Aorta (tissue), 5 donors: ENCODE results near the gene CDK9. TPM values are rescaled to one million over a fixed set of nuclear protein-coding genes. Genes with fewer than 3 reads are reported as not detected.

Source experiments
- ATAC-seq: fragments of 200-7000 bp; cut with Tn5 transposase; one replicate; pipeline ENCODE4 v1.9.1; 2022; ENCODE audit warnings: moderate library complexity; ENCODE audit not compliant: low FRiP score
- DNase-seq, 2 donors: peaks; one replicate each; pipeline ENCODE4 v3.0.0-alpha.2; 2020
- H3K27ac ChIP-seq, 2 donors: one replicate each; pipeline ENCODE4 v1.5.1; 2013; ENCODE audit warnings: low read length in 2 of 2, mild to moderate bottlenecking in 2 of 2, moderate library complexity in 2 of 2, control low read depth in 1 of 2, inconsistent platforms in 1 of 2, low read depth in 1 of 2
- H3K27me3 ChIP-seq, 2 donors: one replicate each; pipeline ENCODE4 v1.6.1; 2013; ENCODE audit warnings: control low read depth in 1 of 2, low read length in 1 of 2, mild to moderate bottlenecking in 1 of 2, moderate library complexity in 1 of 2; ENCODE audit not compliant: insufficient read depth in 2 of 2, control insufficient read depth in 1 of 2
- H3K36me3 ChIP-seq, 2 donors: one replicate each; pipeline ENCODE4 v1.6.1; 2013; ENCODE audit warnings: control low read depth in 1 of 2, low read length in 1 of 2, mild to moderate bottlenecking in 1 of 2; ENCODE audit not compliant: insufficient read depth in 2 of 2, control insufficient read depth in 1 of 2
- H3K4me1 ChIP-seq, 2 donors: one replicate each; pipeline ENCODE4 v1.6.1; 2013; ENCODE audit warnings: low read length in 2 of 2, control low read depth in 1 of 2, mild to moderate bottlenecking in 1 of 2, moderate library complexity in 1 of 2; ENCODE audit not compliant: insufficient read depth in 2 of 2, control insufficient read depth in 1 of 2
- H3K4me3 ChIP-seq, 2 donors: one replicate each; pipeline ENCODE4 v1.5.1; 2013; ENCODE audit warnings: low read length in 2 of 2, control low read depth in 1 of 2, mild to moderate bottlenecking in 1 of 2
- H3K9me3 ChIP-seq: one replicate; pipeline ENCODE4 v1.6.1; 2013; ENCODE audit warnings: mild to moderate bottlenecking, low read length; ENCODE audit not compliant: control insufficient read depth
- WGBS, 2 donors: extraction: QIAGEN DNeasy Blood & Tissue Kit; methylation state at CpG; one replicate each; pipeline ENCODE4 v1.1.7; 2013; 5-methylcytosine and 5-hydroxymethylcytosine counted together
- intact Hi-C, 2 donors: fragments of 100-400 bp; cut with DNase I; formaldehyde crosslinking; loops; one replicate each; pipeline versions ENCODE4 v1.14.2 to v1.15.0; 2022
- polyA plus RNA-seq, 2 donors: library from polyadenylated mRNA; stranded (reverse); fragments of 200-250 nt; gene quantifications; one replicate each; pipeline ENCODE4 v1.2.3, GENCODE V29; 2013
- total RNA-seq, 2 donors: library from RNA; stranded (reverse); fragmentation: NEBNext Ultra II Directional; extraction: Animal tissue kit (Norgen Biotek cat#: 25700); gene quantifications; one replicate each; pipeline ENCODE4 v1.2.1, GENCODE V29; 2021
- donor health status: healthy with polysubstance abuse.
- donor health status: Bipolar disorder and iron deficiency.
- donor health status: DM: no; HTN: no; CAD: no.
- donor health status: DM: no; HTN: no; CAD: no.
- donor health status: DM: yes; HTN: yes; CAD: no.

The CDK9 gene
- total and polyA plus RNA-seq, 4 donors = 29.3 to 131 (median 109) TPM

- peak overlapping the region; percentile 50 to 71 for H3K4me3 ChIP-seq
- ATAC-seq (peak; percentile 16), DNase-seq (peak; percentile 70 to 83)
- no peaks in the 10 kb centered on the region for H3K9me3 ChIP-seq
- intact Hi-C loops = loop anchor here (5.0 to 10.0 kb wide), 2 partner anchors 64 to 71 kb away; partner anchors contain the start of gene AK1 (in 1 of the 2)
- H3K4me1 ChIP-seq = no peaks in the 10 kb centered on the region
- WGBS, 2 donors = 36% methylated on average over 18 of the region's 18 CpGs
- H3K36me3 ChIP-seq = peaks cover 3 to 4% of the 10 kb centered on the region in 2 donors
- H3K27me3 ChIP-seq = no peaks in the 10 kb centered on the region
- peak overlapping the region; percentile 81 to 87 for H3K27ac ChIP-seq
These were observed 17.9 kb downstream of the CDK9 start for GRCh38 chr9:127803507-127804352.

- Histone ChIP-seq H3K4me1 (no peaks in the 10 kb centered on the region), H3K9me3 (no peaks in the 10 kb centered on the region), H3K27ac (no peak overlapping the region), H3K36me3 (peaks cover 3 to 4% of the 10 kb centered on the region in 2 donors), H3K4me3 (no peak overlapping the region), H3K27me3 (no peaks in the 10 kb centered on the region)
- DNase-seq = no peak
- intact Hi-C loops = loop anchor here in 1 of 2 donors (10.0 kb wide), 1 partner anchor 69 kb away; the partner anchor contains the start of gene AK1
- ATAC-seq = no peak
- 79% methylated on average over 8 of the region's 8 CpGs for WGBS, 2 donors
These were observed 19.8 kb downstream of the CDK9 start for GRCh38 chr9:127805620-127806019.

- no peaks in the 10 kb centered on the region for H3K27me3 ChIP-seq
These were observed 21.0 kb downstream of the CDK9 start for GRCh38 chr9:127806871-127807270.

GRCh38 chr9:127808347-127809001, 22.6 kb downstream of the CDK9 start:
- WGBS, 2 donors = 80 to 88% methylated on average over 16 to 17 of the region's 17 CpGs
- Histone ChIP-seq H3K27me3 (no peaks in the 10 kb centered on the region), H3K36me3 (peaks cover 3 to 5% of the 10 kb centered on the region in 2 donors), H3K4me3 (no peak overlapping the region), H3K4me1 (no peaks in the 10 kb centered on the region), H3K9me3 (no peaks in the 10 kb centered on the region), H3K27ac (no peak overlapping the region)
- ATAC-seq (no peak), DNase-seq (no peak)
- intact Hi-C loops = loop anchor here (1.0 to 10.0 kb wide), 2 partner anchors 17 to 66 kb away; partner anchors contain the start of gene AK1 (in 1 of the 2)

More at GRCh38 chr9:127806871-127807270, 21.0 kb downstream of the CDK9 start:
- Histone ChIP-seq H3K4me1 (no peaks in the 10 kb centered on the region), H3K9me3 (no peaks in the 10 kb centered on the region), H3K4me3 (no peak overlapping the region), H3K27ac (no peak overlapping the region), H3K36me3 (peaks cover 3 to 4% of the 10 kb centered on the region in 2 donors)
- DNase-seq (no peak), ATAC-seq (no peak)
- 90 to 94% methylated on average over 14 of the region's 14 CpGs for WGBS, 2 donors
- intact Hi-C loops = loop anchor here in 1 of 2 donors (10.0 kb wide), 1 partner anchor 68 kb away; the partner anchor contains the start of gene AK1

- WGBS, 2 donors = 77 to 82% methylated on average over 9 of the region's 9 CpGs
- H3K36me3 ChIP-seq = peaks cover 3 to 5% of the 10 kb centered on the region in 2 donors
- no peaks in the 10 kb centered on the region for H3K27me3 ChIP-seq
- H3K27ac ChIP-seq = no peak overlapping the region
- no peaks in the 10 kb centered on the region for H3K4me1 ChIP-seq
- no peak for ATAC-seq
- no peak for DNase-seq
- intact Hi-C loops = loop anchor here in 1 of 2 donors (10.0 kb wide), 1 partner anchor 66 kb away; the partner anchor contains the start of gene AK1
- H3K9me3 ChIP-seq = no peaks in the 10 kb centered on the region
- no peak overlapping the region for H3K4me3 ChIP-seq
These were observed 23.2 kb downstream of the CDK9 start for GRCh38 chr9:127809002-127809539.

- DNase-seq = no peak
- Histone ChIP-seq H3K4me3 (no peak overlapping the region), H3K27ac (no peak overlapping the region), H3K36me3 (peaks cover 3 to 5% of the 10 kb centered on the region in 2 donors), H3K9me3 (no peaks in the 10 kb centered on the region), H3K27me3 (no peaks in the 10 kb centered on the region), H3K4me1 (no peaks in the 10 kb centered on the region)
- WGBS, 2 donors = 48 to 49% methylated on average over 48 to 57 of the region's 57 CpGs
- no peak for ATAC-seq
- intact Hi-C loops = loop anchor here in 1 of 2 donors (10.0 kb wide), 1 partner anchor 65 kb away; the partner anchor contains the start of gene AK1
These were observed 23.9 kb downstream of the CDK9 start for GRCh38 chr9:127809540-127810377.

GRCh38 chr9:127810378-127811187, 24.7 kb downstream of the CDK9 start:
- Histone ChIP-seq H3K4me3 (no peak overlapping the region), H3K27me3 (no peaks in the 10 kb centered on the region), H3K27ac (no peak overlapping the region), H3K9me3 (no peaks in the 10 kb centered on the region), H3K36me3 (peaks cover 3 to 8% of the 10 kb centered on the region in 2 donors), H3K4me1 (no peaks in the 10 kb centered on the region)
- WGBS, 2 donors = 95% methylated on average over 10 of the region's 10 CpGs
- DNase-seq = no peak
- ATAC-seq = no peak
- intact Hi-C loops = no loop called here
